SK-N-SH treated with all-trans-retinoic acid at 6 μM for 48 hours (cell line): ENCODE data around the gene RAPGEF4.

Experiments
- SNAI2 ChIP-seq: fragments of 250-450 bp; sonication (Bioruptor Pico); IDR thresholded peaks from 2 replicates; pipeline ENCODE4 v1.5.0; 2020; ENCODE audit warnings: mild to moderate bottlenecking, moderate library complexity
- ZFP3 ChIP-seq: fragments of 250-450 bp; sonication (Bioruptor Pico); IDR thresholded peaks from 2 replicates; pipeline ENCODE4 v1.5.0; 2020; ENCODE audit warnings: mild to moderate bottlenecking, moderate library complexity
- ZFP30 ChIP-seq: fragments of 450-650 bp; formaldehyde crosslinking; IDR thresholded peaks from 2 replicates; pipeline ENCODE4 v1.5.0; 2022; ENCODE audit warnings: mild to moderate bottlenecking, moderate library complexity

DNA sequence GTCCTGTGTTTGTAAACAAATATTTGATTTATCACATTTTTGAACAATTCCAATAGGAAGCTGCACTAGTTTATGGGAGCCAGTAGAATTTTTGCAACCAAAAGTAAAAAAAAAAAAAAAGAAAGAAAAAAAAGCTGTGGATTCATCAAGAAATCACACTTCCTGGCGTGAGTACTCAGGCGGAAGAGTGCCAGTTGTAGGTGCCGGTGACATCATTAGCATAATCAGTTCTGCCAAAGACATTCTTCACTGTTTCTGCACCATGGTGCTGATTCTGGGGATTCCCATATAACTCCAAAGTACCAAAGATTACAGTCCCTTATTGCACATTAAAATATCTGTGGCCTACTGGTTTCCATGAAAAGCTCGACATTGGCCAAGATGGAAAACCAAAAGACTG, 32.8 kb downstream of the RAPGEF4 start:
- TF ChIP-seq ZFP3 (CRISPR knock-in tag) (no peak), SNAI2 (CRISPR knock-in tag) (no peak), ZFP30 (no peak)
